Esophagus mucosa (tissue), 1 donor: Measurements from ENCODE around the gene GDPD5. TPM values are rescaled to one million over a fixed set of nuclear protein-coding genes. Genes with fewer than 3 reads are reported as not detected.

Experiments
- ATAC-seq: fragments of 200-7000 bp; cut with Tn5 transposase; one replicate; pipeline ENCODE4 v1.9.1; 2020
- total RNA-seq: library from RNA; stranded (reverse); gene quantifications from one replicate; pipeline ENCODE4 v1.2.4, GENCODE V29; 2023
- donor health status: DM: yes; HTN: yes; CAD: no.

Gene GDPD5
- total RNA-seq, 1 donor from 2014 or later, result 1.0 TPM

- ATAC-seq, result no peak
These were observed 11.1 kb downstream of the GDPD5 start for GRCh38 chr11:75514596-75514995.

- ATAC-seq, result no peak
These were observed 12.5 kb downstream of the GDPD5 start for GRCh38 chr11:75513250-75513649.

- no peak for ATAC-seq
These were observed 15.1 kb downstream of the GDPD5 start for GRCh38 chr11:75510723-75511019.

GRCh38 chr11:75510004-75510722 is 15.6 kb downstream of the GDPD5 start:
- ATAC-seq, result no peak

- no peak for ATAC-seq
These were observed 16.6 kb downstream of the GDPD5 start for GRCh38 chr11:75509020-75509720.

- peak; percentile 15 for ATAC-seq
These were observed 17.6 kb downstream of the GDPD5 start for GRCh38 chr11:75508051-75508561.

- no peak for ATAC-seq
These were observed 18.2 kb downstream of the GDPD5 start for GRCh38 chr11:75507571-75507970.

GRCh38 chr11:75506827-75507226 is 18.9 kb downstream of the GDPD5 start:
- no peak for ATAC-seq

- ATAC-seq, result no peak
These were observed 19.6 kb downstream of the GDPD5 start for GRCh38 chr11:75505916-75506692.

GRCh38 chr11:75504501-75504900 is 21.2 kb downstream of the GDPD5 start:
- ATAC-seq, result no peak

GRCh38 chr11:75503531-75504099 is 22.1 kb downstream of the GDPD5 start:
- ATAC-seq, result no peak

GRCh38 chr11:75502138-75502537 is 23.6 kb downstream of the GDPD5 start:
- ATAC-seq, result no peak

GRCh38 chr11:75500742-75501141 is 25.0 kb downstream of the GDPD5 start:
- ATAC-seq, result no peak

GRCh38 chr11:75499423-75500190 is 26.1 kb downstream of the GDPD5 start:
- ATAC-seq, result no peak

GRCh38 chr11:75498556-75499255 is 27.0 kb downstream of the GDPD5 start:
- ATAC-seq, result no peak

- peak; percentile 23 for ATAC-seq
These were observed 27.8 kb downstream of the GDPD5 start for GRCh38 chr11:75497788-75498409.

- ATAC-seq, result no peak
These were observed 29.4 kb downstream of the GDPD5 start for GRCh38 chr11:75496305-75496752.

GRCh38 chr11:75495749-75496304 is 29.9 kb downstream of the GDPD5 start:
- ATAC-seq, result no peak

- ATAC-seq, result no peak
These were observed 32.1 kb downstream of the GDPD5 start for GRCh38 chr11:75493626-75494025.

GRCh38 chr11:75492181-75492820 is 33.4 kb downstream of the GDPD5 start:
- peak; percentile 47 for ATAC-seq
